Measurements from ENCODE around the gene NDST1.
"Not testable (repeated sequence)": the region's sequence is repeated elsewhere in the genome, so short reads cannot be mapped to it uniquely, and the experiment has no call there.

Gene NDST1

GRCh38 chr5:150506571-150507473 is 1.1 kb upstream of the NDST1 start:
- DNase-seq (ENCODE audit: low read depth in 3 of 3, low spot score in 1 of 3) = no peak

- no peak for DNase-seq (ENCODE audit: low read depth in 3 of 3, low spot score in 1 of 3)
Measured at GRCh38 chr5:150508277-150508640, 328 bp downstream of the NDST1 start.

- DNase-seq (ENCODE audit: low read depth in 3 of 3, low spot score in 1 of 3) = no peak
Measured at GRCh38 chr5:150508828-150509227, 897 bp downstream of the NDST1 start.

- no peak for DNase-seq (ENCODE audit: low read depth in 3 of 3, low spot score in 1 of 3)
Measured at GRCh38 chr5:150509992-150510391, 2.1 kb downstream of the NDST1 start.

- no peak for DNase-seq (ENCODE audit: low read depth in 3 of 3, low spot score in 1 of 3)
Measured at GRCh38 chr5:150510460-150511263, 2.7 kb downstream of the NDST1 start.

GRCh38 chr5:150511578-150512367 is 3.8 kb downstream of the NDST1 start:
- DNase-seq (ENCODE audit: low read depth in 3 of 3, low spot score in 1 of 3) = no peak

GRCh38 chr5:150512368-150512747 is 4.4 kb downstream of the NDST1 start:
- DNase-seq (ENCODE audit: low read depth in 3 of 3, low spot score in 1 of 3) = no peak

- no peak for DNase-seq (ENCODE audit: low read depth in 3 of 3, low spot score in 1 of 3)
Measured at GRCh38 chr5:150513375-150514309, 5.7 kb downstream of the NDST1 start.

GRCh38 chr5:150514708-150515211 is 6.8 kb downstream of the NDST1 start:
- no peak for DNase-seq (ENCODE audit: low read depth in 3 of 3, low spot score in 1 of 3)

GRCh38 chr5:150515446-150515845 is 7.5 kb downstream of the NDST1 start:
- no peak for DNase-seq (ENCODE audit: low read depth in 3 of 3, low spot score in 1 of 3)

GRCh38 chr5:150516011-150516410 is 8.1 kb downstream of the NDST1 start:
- DNase-seq (ENCODE audit: low read depth in 3 of 3, low spot score in 1 of 3) = no peak

GRCh38 chr5:150517272-150518152 is 9.6 kb downstream of the NDST1 start:
- no peak for DNase-seq (ENCODE audit: low read depth in 3 of 3, low spot score in 1 of 3)

GRCh38 chr5:150518712-150519559 is 11.0 kb downstream of the NDST1 start:
- not testable (repeated sequence) for DNase-seq (ENCODE audit: low read depth in 3 of 3, low spot score in 1 of 3)

GRCh38 chr5:150519560-150519945 is 11.6 kb downstream of the NDST1 start:
- no peak for DNase-seq (ENCODE audit: low read depth in 3 of 3, low spot score in 1 of 3)

- no peak for DNase-seq (ENCODE audit: low read depth in 3 of 3, low spot score in 1 of 3)
Measured at GRCh38 chr5:150519978-150520377, 12.0 kb downstream of the NDST1 start.

- no peak for DNase-seq (ENCODE audit: low read depth in 3 of 3, low spot score in 1 of 3)
Measured at GRCh38 chr5:150520747-150521521, 13.0 kb downstream of the NDST1 start.

- DNase-seq (ENCODE audit: low read depth in 3 of 3, low spot score in 1 of 3) = no peak
Measured at GRCh38 chr5:150521522-150521817, 13.5 kb downstream of the NDST1 start.
